Measurements from ENCODE around the gene ISOC2. TPM values are rescaled to one million over a fixed set of nuclear protein-coding genes. Genes with fewer than 3 reads are reported as not detected.
A peak's percentile ranks its signal among the peaks of the same experiment; 100 is the strongest.

The ISOC2 gene
- total and polyA plus RNA-seq, 9 of the 15 experiments (the other 6 are each of a cell fraction or from before 2014, with no cell fraction given): 1.2 to 229 (median 58.3) TPM

DNA sequence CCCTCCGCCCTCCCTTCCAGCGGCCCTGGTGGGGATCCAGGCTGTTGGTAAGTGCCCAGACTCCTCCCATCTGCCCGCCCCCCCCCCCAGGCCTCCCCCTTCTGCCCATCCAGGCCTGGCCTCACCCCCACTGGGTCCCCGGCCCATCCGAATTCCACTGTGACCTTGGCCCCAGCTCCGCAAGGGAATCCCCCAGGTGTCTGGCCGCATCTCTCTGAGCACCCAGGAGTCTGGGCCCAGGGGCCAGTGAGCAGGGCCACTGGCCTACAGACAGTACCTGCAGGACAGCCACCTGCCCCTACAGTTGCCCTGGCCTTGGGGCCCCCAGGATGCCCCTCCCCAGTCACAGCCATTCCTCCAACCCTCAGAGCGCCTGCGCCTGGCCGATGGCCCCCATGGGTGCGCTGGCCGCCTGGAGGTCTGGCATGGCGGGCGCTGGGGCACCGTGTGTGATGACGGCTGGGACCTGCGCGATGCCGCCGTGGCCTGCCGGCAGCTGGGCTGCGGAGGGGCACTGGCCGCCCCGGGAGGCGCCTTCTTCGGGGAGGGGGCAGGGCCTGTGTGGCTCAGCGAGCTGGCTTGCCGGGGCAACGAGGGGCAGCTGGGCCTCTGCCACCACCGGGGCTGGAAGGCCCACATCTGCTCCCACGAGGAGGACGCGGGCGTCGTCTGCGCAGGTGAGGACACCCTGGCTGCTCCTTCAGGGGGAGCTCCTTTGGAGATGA, 27.7 kb upstream of the ISOC2 start:
- in situ Hi-C loops (cut with MboI) (no loop called here), intact Hi-C loops (cut with micrococcal nuclease) (no loop called here)
- Histone ChIP-seq H3K9ac (ENCODE audit: insufficient read depth in 1 of 2, low read depth in 2 of 2, low read length in 2 of 2) (peak overlapping the region in 1 of 2 experiments; percentile 81; a peak in 2 of 4 replicates), H3K27ac (ENCODE audit: extremely low read depth, low read depth, low read length) (no peak overlapping the region), H3K9me1 (ENCODE audit: control insufficient read depth, insufficient read depth, low read length) (no peaks in the 10 kb centered on the region), H2AFZ (ENCODE audit: low read depth, low read length) (no peak overlapping the region), H3K27me3 (ENCODE audit: control insufficient read depth in 2 of 2, insufficient read depth in 2 of 2, low read length in 2 of 2) (peaks cover 0 to 4% of the 10 kb centered on the region in 2 experiments; a peak in 1 of 5 replicates), H3K4me2 (ENCODE audit: insufficient read depth, low read length) (no peak overlapping the region), H3K36me3 (ENCODE audit: control insufficient read depth, insufficient read depth, low read length) (peaks cover 5% of the 10 kb centered on the region; the same call in 2 of the 3 replicates), H3K79me2 (ENCODE audit: control insufficient read depth, insufficient read depth, low read length) (peaks cover 12% of the 10 kb centered on the region; the same call in 2 of the 3 replicates), H3K9me3 (replicated peaks; ENCODE audit: control insufficient read depth, insufficient read depth, low read depth, low read length) (no peaks in the 10 kb centered on the region), H3K4me1 (replicated peaks in 1 of 2; ENCODE audit: control insufficient read depth in 2 of 2, insufficient read depth in 2 of 2, low read length in 2 of 2) (peaks cover 29 to 89% of the 10 kb centered on the region in 2 experiments), H3K4me3 (no peak overlapping the region), H4K20me1 (replicated peaks; ENCODE audit: control insufficient read depth, insufficient read depth, low read length) (no peaks in the 10 kb centered on the region)
- FAIRE-seq (no peak), ATAC-seq (no peak), DNase-seq (ENCODE audit: extremely low read depth in 1 of 4, low spot score in 3 of 4) (peak in 2 of 4 experiments; percentile 30 to 33)
- 81% methylated on average over 24 of the region's 36 CpGs for WGBS (ENCODE audit: insufficient coverage, low coverage, missing lambda C conversion rate)
- CTCF ChIA-PET (ENCODE audit: low intra/inter-chr PET ratio): no interaction called here
- TF ChIP-seq POLR2G (IDR thresholded peaks at IDR 0.05; ENCODE audit: low read depth, low read length): peak; percentile 76
- TF ChIP-seq HNRNPL (IDR thresholded peaks at IDR 0.05; ENCODE audit: low read depth, low read length): peak; percentile 78; the same call in 1 of the 2 replicates
- TF ChIP-seq, protein P1, sequence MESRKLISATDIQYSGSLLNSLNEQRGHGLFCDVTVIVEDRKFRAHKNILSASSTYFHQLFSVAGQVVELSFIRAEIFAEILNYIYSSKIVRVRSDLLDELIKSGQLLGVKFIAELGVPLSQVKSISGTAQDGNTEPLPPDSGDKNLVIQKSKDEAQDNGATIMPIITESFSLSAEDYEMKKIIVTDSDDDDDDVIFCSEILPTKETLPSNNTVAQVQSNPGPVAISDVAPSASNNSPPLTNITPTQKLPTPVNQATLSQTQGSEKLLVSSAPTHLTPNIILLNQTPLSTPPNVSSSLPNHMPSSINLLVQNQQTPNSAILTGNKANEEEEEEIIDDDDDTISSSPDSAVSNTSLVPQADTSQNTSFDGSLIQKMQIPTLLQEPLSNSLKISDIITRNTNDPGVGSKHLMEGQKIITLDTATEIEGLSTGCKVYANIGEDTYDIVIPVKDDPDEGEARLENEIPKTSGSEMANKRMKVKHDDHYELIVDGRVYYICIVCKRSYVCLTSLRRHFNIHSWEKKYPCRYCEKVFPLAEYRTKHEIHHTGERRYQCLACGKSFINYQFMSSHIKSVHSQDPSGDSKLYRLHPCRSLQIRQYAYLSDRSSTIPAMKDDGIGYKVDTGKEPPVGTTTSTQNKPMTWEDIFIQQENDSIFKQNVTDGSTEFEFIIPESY (CRISPR knock-in tag; IDR thresholded peaks at IDR 0.05): peak; percentile 96
- no peak for TF ChIP-seq MTA2 (IDR thresholded peaks at IDR 0.05; ENCODE audit: low read depth)
- no peak for TF ChIP-seq U2AF2 (optimal IDR thresholded peaks at IDR 0.05; ENCODE audit: low read depth, low read length)
- POLR2A ChIA-PET: interaction anchor here (0.6 to 2.3 kb wide), 4 partner anchors 10 to 105 kb away, joined by 3 to 5 read pairs (median 3); partner anchors contain the start of gene TMEM238
- BruUV-seq (replicated peaks): no TSS peak
